OCI-LY1 (cell line): ENCODE results near the gene CIC.
A peak's percentile ranks its signal among the peaks of the same experiment; 100 is the strongest.

Experiments
- H2AFZ ChIP-seq: fragments of 200-600 bp; sonication (generic), shearing (Covaris generic); 2 replicates; pipeline ENCODE4 v1.6.0; 2014; ENCODE audit warnings: antibody characterized with exemption, mild to moderate bottlenecking, low read length
- H3F3A ChIP-seq: fragments of 200-600 bp; sonication (generic), shearing (Covaris generic); 2 replicates; pipeline ENCODE4 v1.6.0; 2014; ENCODE audit warnings: mild to moderate bottlenecking, antibody characterized with exemption, low read length, moderate library complexity; ENCODE audit not compliant: insufficient read depth
- H3K27ac ChIP-seq: fragments of 200-600 bp; sonication (generic); 2 replicates; pipeline ENCODE4 v1.5.1; 2014; ENCODE audit warnings: low read length, mixed run types, mild to moderate bottlenecking, low read depth; ENCODE audit not compliant: poor library complexity, severe bottlenecking
- H3K27me3 ChIP-seq: fragments of 200-600 bp; sonication (generic); 2 replicates; pipeline ENCODE4 v1.6.0; 2014; ENCODE audit warnings: antibody characterized with exemption, mild to moderate bottlenecking, low read length, moderate library complexity; ENCODE audit not compliant: insufficient read depth
- H3K36me3 ChIP-seq: fragments of 200-600 bp; sonication (generic); 2 replicates; pipeline ENCODE4 v1.6.1; 2014; ENCODE audit warnings: mild to moderate bottlenecking, antibody characterized with exemption, low read length, moderate library complexity, mixed read lengths; ENCODE audit not compliant: insufficient read depth
- H3K4me1 ChIP-seq: fragments of 200-600 bp; sonication (generic); 2 replicates; pipeline ENCODE4 v1.5.1; 2014; ENCODE audit warnings: mild to moderate bottlenecking, low read length, moderate library complexity; ENCODE audit not compliant: insufficient read depth, severe bottlenecking
- H3K4me2 ChIP-seq: fragments of 200-600 bp; sonication (generic), shearing (Covaris generic); 2 replicates; pipeline ENCODE4 v1.6.1; 2014; ENCODE audit warnings: low read length
- H3K4me3 ChIP-seq: fragments of 200-600 bp; sonication (generic); 2 replicates; pipeline ENCODE4 v1.5.1; 2014; ENCODE audit warnings: low read length, low read depth, mild to moderate bottlenecking, mixed read lengths; ENCODE audit not compliant: poor library complexity, severe bottlenecking
- H3K79me2 ChIP-seq: fragments of 200-600 bp; shearing (Covaris generic); 2 replicates; pipeline ENCODE4 v1.6.1; 2016; ENCODE audit warnings: mixed run types, low read length, mixed read lengths; ENCODE audit not compliant: insufficient read depth
- H3K9ac ChIP-seq: fragments of 200-600 bp; sonication (generic), shearing (Covaris generic); 2 replicates; pipeline ENCODE4 v1.6.1; 2014; ENCODE audit warnings: mild to moderate bottlenecking, low read length, mixed read lengths
- H3K9me2 ChIP-seq: fragments of 200-600 bp; sonication (generic), shearing (Covaris generic); 2 replicates; pipeline ENCODE4 v1.6.1; 2014; ENCODE audit warnings: low read depth, mild to moderate bottlenecking, low read length, mixed read lengths
- H3K9me3 ChIP-seq: fragments of 200-600 bp; shearing (Covaris generic); 2 replicates; pipeline ENCODE4 v1.6.1; 2014; ENCODE audit warnings: low read length, mixed read lengths
- H4K20me1 ChIP-seq: fragments of 200-600 bp; sonication (generic), shearing (Covaris generic); 2 replicates; pipeline ENCODE4 v1.6.0; 2016; ENCODE audit warnings: mild to moderate bottlenecking, low read length; ENCODE audit not compliant: insufficient read depth
- CTCF ChIP-seq: fragments of 200-600 bp; sonication (generic), shearing (Covaris generic); IDR thresholded peaks from 2 replicates; pipeline ENCODE4 v1.5.1; 2017; ENCODE audit warnings: mild to moderate bottlenecking, antibody characterized with exemption, low read length, moderate library complexity, mixed read lengths
- EZH2 ChIP-seq: fragments of 200-600 bp; sonication (generic), shearing (Covaris generic); IDR thresholded peaks from 2 replicates; pipeline ENCODE4 v1.8.0; 2017; ENCODE audit warnings: borderline replicate concordance, mixed run types, mild to moderate bottlenecking, antibody characterized with exemption, low read length, moderate library complexity, mixed read lengths

Gene CIC

GRCh38 chr19:42242512-42243409, 26.3 kb upstream of the CIC start, which contains the start of gene GSK3A:
Gene GSK3A (minus strand): TSS chr19:42242602. CDS start chr19:42242465, 137 bp downstream.
- Histone ChIP-seq H3K4me1 (peaks cover 16% of the 10 kb centered on the region), H3K79me2 (peaks cover 9% of the 10 kb centered on the region), H3F3A (no peaks in the 10 kb centered on the region), H4K20me1 (no peaks in the 10 kb centered on the region), H2AFZ (no peak within 1 kb of the TSS), H3K9me3 (no peaks in the 10 kb centered on the region), H3K4me3 (peak within 1 kb of the TSS; percentile 67), H3K9me2 (no peaks in the 10 kb centered on the region), H3K36me3 (peaks cover 16% of the 10 kb centered on the region; the same call in 1 of the 2 replicates), H3K27ac (peak within 1 kb of the TSS; percentile 91), H3K27me3 (no peaks in the 10 kb centered on the region), H3K9ac (peak within 1 kb of the TSS; percentile 83), H3K4me2 (peak within 1 kb of the TSS; percentile 93)
- TF ChIP-seq EZH2: no peak
- TF ChIP-seq CTCF: no peak

- Histone ChIP-seq H3K27ac (peak overlapping the region; percentile 91), H4K20me1 (no peaks in the 10 kb centered on the region), H3K4me2 (peak overlapping the region; percentile 93), H3K4me3 (peak overlapping the region; percentile 67), H3F3A (no peaks in the 10 kb centered on the region), H2AFZ (no peak overlapping the region), H3K9ac (peak overlapping the region; percentile 76), H3K79me2 (peaks cover 9% of the 10 kb centered on the region), H3K4me1 (peaks cover 16% of the 10 kb centered on the region), H3K9me3 (no peaks in the 10 kb centered on the region), H3K27me3 (no peaks in the 10 kb centered on the region), H3K36me3 (peaks cover 18% of the 10 kb centered on the region; the same call in 1 of the 2 replicates), H3K9me2 (no peaks in the 10 kb centered on the region)
- TF ChIP-seq CTCF (peak; percentile 68), EZH2 (no peak)
Measured at GRCh38 chr19:42244347-42245220, 24.5 kb upstream of the CIC start.

GRCh38 chr19:42245231-42245630, 23.8 kb upstream of the CIC start:
- peak overlapping the region; percentile 76; the same call in 1 of the 2 replicates for H3K9ac ChIP-seq
- H3K27me3 ChIP-seq: no peaks in the 10 kb centered on the region
- H3K9me2 ChIP-seq: no peaks in the 10 kb centered on the region
- peak overlapping the region; percentile 67 for H3K4me3 ChIP-seq
- H3K4me2 ChIP-seq: peak overlapping the region; percentile 93
- no peaks in the 10 kb centered on the region for H3F3A ChIP-seq
- peak overlapping the region; percentile 91 for H3K27ac ChIP-seq
- peaks cover 9% of the 10 kb centered on the region for H3K79me2 ChIP-seq
- H3K4me1 ChIP-seq: peaks cover 16% of the 10 kb centered on the region
- peaks cover 19% of the 10 kb centered on the region; the same call in 1 of the 2 replicates for H3K36me3 ChIP-seq
- no peak overlapping the region for H2AFZ ChIP-seq
- H4K20me1 ChIP-seq: no peaks in the 10 kb centered on the region
- TF ChIP-seq CTCF (no peak), EZH2 (no peak)
- no peaks in the 10 kb centered on the region for H3K9me3 ChIP-seq
